MM.1S (cell line): ENCODE data around the gene SEPTIN5.

Experiments
- DNase-seq: peaks from one replicate; pipeline ENCODE4 v3.0.0-alpha.2; 2015
- H2AFZ ChIP-seq: fragments of 300-600 bp; sonication (generic); 2 replicates; pipeline ENCODE4 v1.6.0; 2016; ENCODE audit warnings: antibody characterized with exemption, low read length
- H3F3A ChIP-seq: fragments of 300-600 bp; sonication (generic); 2 replicates; pipeline ENCODE4 v1.6.1; 2016; ENCODE audit warnings: mild to moderate bottlenecking, antibody characterized with exemption, low read length, moderate library complexity, mixed read lengths; ENCODE audit not compliant: insufficient read depth
- H3K27ac ChIP-seq: fragments of 300-600 bp; sonication (generic); 2 replicates; pipeline ENCODE4 v1.5.1; 2016; ENCODE audit warnings: mild to moderate bottlenecking, low read length
- H3K27me3 ChIP-seq: fragments of 300-600 bp; sonication (generic); replicated peaks from 2 replicates; pipeline ENCODE4 v1.6.0; 2016; ENCODE audit warnings: low read length; ENCODE audit not compliant: insufficient read depth
- H3K36me3 ChIP-seq: fragments of 300-600 bp; sonication (generic); replicated peaks from 2 replicates; pipeline ENCODE4 v1.6.1; 2016; ENCODE audit warnings: mild to moderate bottlenecking, low read length, mixed read lengths; ENCODE audit not compliant: insufficient read depth
- H3K4me1 ChIP-seq: fragments of 300-600 bp; sonication (generic); 2 replicates; pipeline ENCODE4 v1.6.1; 2016; ENCODE audit warnings: low read length, mixed read lengths
- H3K4me2 ChIP-seq: fragments of 300-600 bp; sonication (generic); 2 replicates; pipeline ENCODE4 v1.6.0; 2016; ENCODE audit warnings: low read depth, low read length
- H3K4me3 ChIP-seq: fragments of 300-600 bp; sonication (generic); 2 replicates; pipeline ENCODE4 v1.5.1; 2016; ENCODE audit warnings: low read length, mixed read lengths
- H3K79me2 ChIP-seq: fragments of 300-600 bp; sonication (generic); 2 replicates; pipeline ENCODE4 v1.6.1; 2016; ENCODE audit warnings: mixed run types, low read length, mixed read lengths
- H3K9ac ChIP-seq: fragments of 300-600 bp; sonication (generic); 2 replicates; pipeline ENCODE4 v1.6.1; 2016; ENCODE audit warnings: low read length, mixed read lengths
- H3K9me2 ChIP-seq: fragments of 300-600 bp; sonication (generic); replicated peaks from 2 replicates; pipeline ENCODE4 v1.6.1; 2016; ENCODE audit warnings: mild to moderate bottlenecking, low read length, mixed read lengths; ENCODE audit not compliant: insufficient read depth
- H3K9me3 ChIP-seq: fragments of 300-600 bp; sonication (generic); replicated peaks from 2 replicates; pipeline ENCODE4 v1.6.1; 2016; ENCODE audit warnings: mild to moderate bottlenecking, low read length, mixed read lengths; ENCODE audit not compliant: insufficient read depth
- H4K20me1 ChIP-seq: fragments of 300-600 bp; sonication (generic); 2 replicates; pipeline ENCODE4 v1.6.1; 2016; ENCODE audit warnings: mild to moderate bottlenecking, low read length, moderate library complexity, mixed read lengths; ENCODE audit not compliant: insufficient read depth
- CTCF ChIP-seq: fragments of 300-600 bp; sonication (generic); IDR thresholded peaks from 2 replicates; pipeline ENCODE4 v1.5.1; 2016; ENCODE audit warnings: antibody characterized with exemption, low read length, mixed read lengths
- EZH2 ChIP-seq: fragments of 300-600 bp; sonication (generic); optimal IDR thresholded peaks from 2 replicates; pipeline ENCODE3; 2017; ENCODE audit warnings: low read depth, mild to moderate bottlenecking, antibody characterized with exemption, low read length, mixed read lengths
- EZH2phosphoT487 ChIP-seq: fragments of 300-600 bp; sonication (generic); IDR thresholded peaks from 2 replicates; pipeline ENCODE4 v1.6.1; 2018; ENCODE audit warnings: antibody characterized with exemption, low read length

SEPTIN5 gene

GRCh38 chr22:19734163-19734562 lies 19.9 kb downstream of the SEPTIN5 start:
- no peaks in the 10 kb centered on the region for H3K4me1 ChIP-seq

GRCh38 chr22:19734837-19735382 lies 20.6 kb downstream of the SEPTIN5 start:
- H3K4me2 ChIP-seq = no peak overlapping the region
- no peaks in the 10 kb centered on the region for H3K9me3 ChIP-seq
- H3K27me3 ChIP-seq = peaks cover 68% of the 10 kb centered on the region
- no peaks in the 10 kb centered on the region for H3K36me3 ChIP-seq
- no peaks in the 10 kb centered on the region for H3K9me2 ChIP-seq
- DNase-seq = no peak
- no peaks in the 10 kb centered on the region for H3K4me1 ChIP-seq
- no peak overlapping the region for H3K9ac ChIP-seq
- no peaks in the 10 kb centered on the region for H3K79me2 ChIP-seq
- H4K20me1 ChIP-seq = no peaks in the 10 kb centered on the region
- TF ChIP-seq EZH2phosphoT487 (no peak), CTCF (no peak), EZH2 (no peak)
- no peak overlapping the region for H3K27ac ChIP-seq
- H3F3A ChIP-seq = no peaks in the 10 kb centered on the region
- no peak overlapping the region for H2AFZ ChIP-seq
- no peak overlapping the region for H3K4me3 ChIP-seq

More at GRCh38 chr22:19734163-19734562, 19.9 kb downstream of the SEPTIN5 start:
- H3K9me3 ChIP-seq = no peaks in the 10 kb centered on the region
- no peaks in the 10 kb centered on the region for H3K36me3 ChIP-seq
- TF ChIP-seq EZH2 = no peak
- no peak for TF ChIP-seq EZH2phosphoT487
- TF ChIP-seq CTCF = no peak
- H3K4me2 ChIP-seq = no peak overlapping the region
- no peaks in the 10 kb centered on the region for H3K79me2 ChIP-seq
- no peaks in the 10 kb centered on the region for H3K9me2 ChIP-seq
- H3K27ac ChIP-seq = no peak overlapping the region
- H4K20me1 ChIP-seq = no peaks in the 10 kb centered on the region
- no peak overlapping the region for H3K4me3 ChIP-seq
- no peak for DNase-seq
- H3F3A ChIP-seq = no peaks in the 10 kb centered on the region
- H3K27me3 ChIP-seq = peaks cover 68% of the 10 kb centered on the region
- H2AFZ ChIP-seq = no peak overlapping the region
- H3K9ac ChIP-seq = no peak overlapping the region

GRCh38 chr22:19735665-19736510 lies 21.6 kb downstream of the SEPTIN5 start:
- Histone ChIP-seq H3K9ac (no peak overlapping the region), H2AFZ (no peak overlapping the region), H3K4me2 (no peak overlapping the region), H3K27ac (no peak overlapping the region), H3K27me3 (peaks cover 72% of the 10 kb centered on the region), H4K20me1 (no peaks in the 10 kb centered on the region), H3K9me3 (no peaks in the 10 kb centered on the region), H3F3A (no peaks in the 10 kb centered on the region), H3K4me3 (no peak overlapping the region), H3K9me2 (no peaks in the 10 kb centered on the region), H3K36me3 (no peaks in the 10 kb centered on the region), H3K79me2 (no peaks in the 10 kb centered on the region), H3K4me1 (no peaks in the 10 kb centered on the region)
- TF ChIP-seq EZH2 (no peak), CTCF (no peak), EZH2phosphoT487 (no peak)
- DNase-seq = no peak
